Muscle layer of colon (tissue), 2 donors: ENCODE results near the gene MACROD2.

Experiments used
- H3K27ac ChIP-seq: one replicate; pipeline ENCODE4 v1.7.0; 2013; ENCODE audit warnings: low read depth, mild to moderate bottlenecking, low read length, moderate library complexity
- H3K27me3 ChIP-seq, 2 donors: one replicate each; pipeline ENCODE4 v1.7.0; 2013; ENCODE audit warnings: low read length in 2 of 2, mild to moderate bottlenecking in 2 of 2; ENCODE audit not compliant: insufficient read depth in 2 of 2, control insufficient read depth in 1 of 2
- H3K36me3 ChIP-seq: one replicate; pipeline ENCODE4 v1.7.0; 2013; ENCODE audit warnings: mild to moderate bottlenecking, low read length; ENCODE audit not compliant: insufficient read depth
- H3K4me1 ChIP-seq: one replicate; pipeline ENCODE4 v1.7.0; 2013; ENCODE audit warnings: mild to moderate bottlenecking, low read length; ENCODE audit not compliant: insufficient read depth
- H3K4me3 ChIP-seq, 2 donors: one replicate each; pipeline ENCODE4 v1.7.0; 2013; ENCODE audit warnings: low read length in 2 of 2, low read depth in 1 of 2, mild to moderate bottlenecking in 1 of 2, moderate library complexity in 1 of 2
- H3K9ac ChIP-seq: one replicate; pipeline ENCODE4 v1.7.0; 2013; ENCODE audit warnings: low read length
- H3K9me3 ChIP-seq: one replicate; pipeline ENCODE4 v1.7.0; 2013; ENCODE audit warnings: mild to moderate bottlenecking, low read length
- donor health status: abdominal sarcoma.
- donor health status: Adenocarcinoma of cecum.

Gene MACROD2

DNA sequence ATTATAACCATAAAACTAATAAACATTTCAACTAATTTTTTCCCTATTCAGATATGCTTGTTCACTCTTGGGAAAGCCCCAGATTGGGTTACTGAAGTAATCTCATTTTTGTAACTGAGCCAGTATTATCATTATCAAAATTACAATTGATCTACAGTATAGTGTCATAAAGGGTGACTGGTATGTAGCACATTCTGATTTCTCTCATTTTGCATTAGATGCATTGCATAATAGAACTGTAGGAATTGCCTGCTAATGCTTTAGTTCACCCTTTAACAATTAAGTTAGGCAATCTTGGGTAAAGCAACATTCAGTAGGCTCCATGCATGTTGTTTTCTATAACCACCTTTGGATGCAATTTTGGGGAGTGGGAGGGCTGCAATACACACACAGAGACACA lies 492.9 kb downstream of the MACROD2 start:
- Histone ChIP-seq H3K9me3 (no peaks in the 10 kb centered on the region), H3K27ac (no peak overlapping the region), H3K36me3 (no peaks in the 10 kb centered on the region), H3K4me3 (no peak overlapping the region), H3K9ac (no peak overlapping the region), H3K27me3 (no peaks in the 10 kb centered on the region), H3K4me1 (no peaks in the 10 kb centered on the region)

DNA sequence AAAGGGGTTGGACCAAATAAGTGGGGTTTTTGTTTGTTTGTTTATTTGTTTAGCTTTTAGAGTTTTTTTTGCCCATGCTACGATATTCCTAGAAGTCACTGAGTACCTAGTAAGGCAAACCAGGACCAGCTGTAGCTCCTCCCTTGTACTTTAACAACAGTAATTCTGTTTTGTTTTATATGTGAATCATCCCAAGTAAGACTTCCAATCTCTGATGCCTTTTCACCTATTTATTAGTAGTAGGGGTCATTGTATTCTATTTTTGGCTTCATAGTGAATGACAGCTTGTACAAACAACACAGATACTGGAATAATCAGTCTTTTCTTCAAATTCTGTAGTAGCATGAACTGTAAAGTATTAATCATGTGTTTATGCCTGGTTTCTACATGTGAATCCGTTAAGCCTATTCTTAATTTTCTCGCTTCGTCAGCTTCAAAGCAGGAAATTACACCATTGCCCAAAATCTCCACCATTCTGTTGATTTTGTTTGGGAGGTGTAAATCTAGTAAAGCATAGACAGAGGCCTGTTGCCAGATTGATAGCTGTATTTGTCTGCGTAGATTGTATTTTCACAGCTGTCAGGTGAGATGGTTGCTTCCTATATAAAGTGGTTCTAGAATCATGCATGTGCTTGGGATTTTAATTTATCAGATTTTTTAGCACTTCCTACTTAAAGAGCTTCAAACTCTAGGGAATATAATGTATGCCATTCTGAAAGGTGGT lies 493.6 kb downstream of the MACROD2 start:
- H3K9ac ChIP-seq = no peak overlapping the region
- no peak overlapping the region for H3K4me3 ChIP-seq
- no peaks in the 10 kb centered on the region for H3K4me1 ChIP-seq
- H3K9me3 ChIP-seq = no peaks in the 10 kb centered on the region
- no peak overlapping the region for H3K27ac ChIP-seq
- H3K27me3 ChIP-seq = no peaks in the 10 kb centered on the region
- H3K36me3 ChIP-seq = no peaks in the 10 kb centered on the region

DNA sequence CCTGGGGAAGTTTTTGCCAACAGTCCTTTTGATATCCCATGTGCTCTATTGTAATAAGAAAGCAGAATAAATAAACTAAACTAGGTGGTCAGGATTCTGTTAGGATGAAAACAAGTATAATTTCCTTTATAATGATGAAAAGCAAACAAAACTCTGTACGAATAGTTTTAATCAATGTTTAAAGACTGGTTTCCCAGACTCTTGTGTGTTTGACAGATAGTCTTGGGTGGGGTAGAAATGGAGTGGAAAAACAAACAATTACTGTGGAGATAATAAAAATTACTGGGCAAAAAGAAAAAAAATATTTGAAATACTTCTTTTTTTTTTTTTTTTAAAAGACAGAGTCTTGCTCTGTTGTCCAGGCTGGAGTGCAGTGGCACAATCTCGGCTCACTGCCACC lies 494.2 kb downstream of the MACROD2 start:
- no peaks in the 10 kb centered on the region for H3K27me3 ChIP-seq
- no peaks in the 10 kb centered on the region for H3K36me3 ChIP-seq
- no peaks in the 10 kb centered on the region for H3K9me3 ChIP-seq
- no peak overlapping the region for H3K27ac ChIP-seq
- H3K4me1 ChIP-seq = no peaks in the 10 kb centered on the region
- H3K9ac ChIP-seq = no peak overlapping the region
- no peak overlapping the region for H3K4me3 ChIP-seq

DNA sequence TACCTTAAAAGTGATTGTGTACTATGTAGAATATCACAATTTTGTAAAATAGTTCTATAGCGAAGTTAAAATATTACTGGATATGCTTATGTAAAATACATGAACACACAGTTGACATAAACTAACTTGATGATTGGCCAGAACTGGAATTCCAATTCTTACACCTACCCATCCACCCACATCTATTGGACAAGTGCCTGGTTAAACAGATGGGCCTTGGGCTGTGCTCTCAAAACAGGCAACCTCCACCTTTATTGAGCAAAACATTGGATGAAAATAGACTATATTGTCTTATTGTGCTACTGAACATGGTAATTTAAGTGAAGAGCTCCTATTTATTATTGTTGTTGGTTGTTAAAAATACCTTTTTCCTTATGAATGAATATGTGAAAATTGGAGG lies 496.1 kb downstream of the MACROD2 start:
- Histone ChIP-seq H3K9ac (no peak overlapping the region), H3K36me3 (no peaks in the 10 kb centered on the region), H3K27ac (no peak overlapping the region), H3K4me1 (no peaks in the 10 kb centered on the region), H3K4me3 (no peak overlapping the region), H3K27me3 (no peaks in the 10 kb centered on the region), H3K9me3 (no peaks in the 10 kb centered on the region)

DNA sequence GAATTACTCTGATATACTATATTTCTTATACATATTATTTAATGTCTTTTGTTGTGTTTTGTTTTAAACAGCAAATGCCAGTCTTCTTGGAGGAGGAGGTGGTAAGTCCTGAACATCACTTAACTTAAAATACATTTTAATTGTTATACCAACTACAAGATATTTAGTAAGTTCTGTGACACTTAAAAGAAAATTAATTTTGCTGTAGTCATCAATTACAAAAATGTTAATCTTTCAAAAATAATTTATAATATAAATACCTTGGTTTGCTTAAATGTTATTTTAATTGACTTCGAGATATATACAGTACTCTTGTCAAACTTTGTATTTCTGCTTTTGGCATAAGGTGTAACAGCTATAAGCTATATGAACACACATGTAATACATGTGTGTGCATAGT lies 498.1 kb downstream of the MACROD2 start:
- H3K36me3 ChIP-seq = no peaks in the 10 kb centered on the region
- H3K9ac ChIP-seq = no peak overlapping the region
- no peaks in the 10 kb centered on the region for H3K27me3 ChIP-seq
- H3K4me1 ChIP-seq = no peaks in the 10 kb centered on the region
- no peak overlapping the region for H3K27ac ChIP-seq
- H3K4me3 ChIP-seq = no peak overlapping the region
- H3K9me3 ChIP-seq = no peaks in the 10 kb centered on the region

DNA sequence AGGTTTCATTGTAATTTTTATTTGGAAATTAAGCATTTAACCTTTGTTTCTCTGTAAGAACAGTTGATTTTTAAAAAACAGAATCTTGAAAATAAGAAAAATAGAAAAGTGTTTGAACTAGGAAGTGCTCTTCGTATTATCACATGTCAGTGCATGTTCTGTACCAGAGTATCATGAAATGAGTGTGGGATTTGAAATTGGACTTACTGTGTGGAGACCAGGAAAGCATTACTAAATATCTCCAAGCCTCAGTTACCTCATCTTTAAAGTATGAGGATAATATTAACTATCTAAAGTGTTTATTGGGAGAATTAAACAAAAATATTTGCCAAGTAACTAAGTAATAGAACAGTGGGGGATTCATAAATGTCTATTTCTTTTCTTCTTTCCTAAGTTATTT lies 499.0 kb downstream of the MACROD2 start:
- H3K4me3 ChIP-seq = no peak overlapping the region
- H3K27ac ChIP-seq = no peak overlapping the region
- no peaks in the 10 kb centered on the region for H3K9me3 ChIP-seq
- no peaks in the 10 kb centered on the region for H3K36me3 ChIP-seq
- H3K27me3 ChIP-seq = no peaks in the 10 kb centered on the region
- H3K9ac ChIP-seq = no peak overlapping the region
- H3K4me1 ChIP-seq = no peaks in the 10 kb centered on the region

DNA sequence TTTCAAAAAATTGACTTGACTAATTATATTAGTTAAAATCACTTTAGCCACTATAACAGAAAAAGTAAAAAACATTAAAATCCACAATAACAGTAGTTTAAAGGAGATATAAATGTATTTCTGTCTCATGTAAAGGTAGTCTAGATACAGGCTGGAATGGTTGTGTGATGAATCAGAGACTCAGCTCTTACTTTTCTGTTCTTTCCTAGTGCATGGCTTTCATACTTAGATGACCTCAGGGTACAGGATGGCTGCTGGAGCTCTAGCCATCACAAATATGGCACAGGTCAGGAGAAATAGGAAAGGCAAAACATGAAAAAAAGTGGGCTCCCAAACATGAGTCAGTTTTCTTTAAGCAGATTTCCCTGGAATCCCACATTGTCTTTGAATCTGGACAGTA lies 499.8 kb downstream of the MACROD2 start:
- Histone ChIP-seq H3K4me3 (no peak overlapping the region), H3K4me1 (no peaks in the 10 kb centered on the region), H3K27ac (no peak overlapping the region), H3K9ac (no peak overlapping the region), H3K36me3 (no peaks in the 10 kb centered on the region), H3K27me3 (no peaks in the 10 kb centered on the region), H3K9me3 (no peaks in the 10 kb centered on the region)

DNA sequence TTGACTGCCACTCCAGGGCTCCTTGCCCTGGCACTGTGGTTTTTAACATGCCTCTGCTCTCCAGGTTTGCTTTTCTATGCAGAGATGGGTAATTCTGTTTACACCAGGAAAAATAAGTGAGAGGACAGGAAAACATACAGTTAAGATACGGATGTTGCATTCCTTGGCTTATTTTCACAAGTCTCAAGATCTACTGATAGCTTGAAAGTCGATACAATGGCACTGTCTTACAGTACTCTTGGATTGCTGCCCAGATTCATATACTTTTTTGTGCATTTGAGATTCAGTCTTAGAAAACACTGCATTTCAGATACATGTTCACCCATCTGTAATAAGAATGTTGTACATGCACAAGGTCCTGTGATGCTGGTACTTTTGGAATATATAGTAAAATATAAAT lies 501.7 kb downstream of the MACROD2 start:
- Histone ChIP-seq H3K4me3 (no peak overlapping the region), H3K9ac (no peak overlapping the region), H3K27me3 (no peaks in the 10 kb centered on the region), H3K36me3 (no peaks in the 10 kb centered on the region), H3K27ac (no peak overlapping the region), H3K9me3 (no peaks in the 10 kb centered on the region), H3K4me1 (no peaks in the 10 kb centered on the region)

DNA sequence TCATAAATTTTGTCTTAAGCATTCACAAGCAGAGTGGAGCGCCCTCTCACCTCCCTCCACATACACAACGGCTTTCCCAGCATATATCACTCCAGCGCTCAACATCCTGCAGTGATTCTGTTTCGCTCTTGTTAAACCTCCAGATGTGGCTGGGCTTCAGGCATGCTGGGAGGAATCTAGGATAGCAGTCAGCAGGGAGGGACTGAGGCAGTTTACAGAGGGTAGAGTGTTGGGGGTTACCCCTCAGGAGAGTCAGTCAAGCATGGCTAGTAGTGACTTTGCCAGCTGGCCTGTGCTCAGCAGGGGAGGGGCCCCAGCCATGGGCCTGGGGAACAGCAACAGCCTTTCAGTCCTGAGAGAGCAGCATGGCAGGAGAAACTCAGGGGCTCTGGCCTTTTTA lies 503.5 kb downstream of the MACROD2 start:
- Histone ChIP-seq H3K9me3 (no peaks in the 10 kb centered on the region), H3K36me3 (no peaks in the 10 kb centered on the region), H3K27ac (no peak overlapping the region)

DNA sequence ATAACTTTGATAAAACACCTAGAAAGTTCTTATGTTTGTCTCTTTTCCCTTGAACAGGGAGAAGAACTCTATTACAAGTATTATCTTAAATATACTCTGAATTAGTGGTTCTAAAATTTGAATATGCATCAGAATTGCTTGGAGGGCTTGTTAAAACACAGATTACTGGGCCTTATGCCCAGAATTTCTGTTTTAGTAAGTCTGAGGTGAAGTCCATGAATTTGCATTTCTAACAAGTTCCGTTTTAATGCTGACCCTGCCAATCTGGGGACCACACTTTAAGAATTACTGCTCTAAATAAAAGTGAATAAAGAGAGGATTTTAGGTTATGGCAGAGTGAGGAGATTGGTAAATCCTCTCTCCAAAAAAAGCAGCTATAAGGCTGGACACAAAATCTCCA lies 510.2 kb downstream of the MACROD2 start:
- H3K4me3 ChIP-seq = no peak overlapping the region
- H3K9ac ChIP-seq = no peak overlapping the region
- H3K27ac ChIP-seq = no peak overlapping the region
- no peaks in the 10 kb centered on the region for H3K4me1 ChIP-seq
- no peaks in the 10 kb centered on the region for H3K9me3 ChIP-seq
- H3K27me3 ChIP-seq = no peaks in the 10 kb centered on the region
- H3K36me3 ChIP-seq = no peaks in the 10 kb centered on the region

More for the DNA sequence above, 503.5 kb downstream of the MACROD2 start:
- Histone ChIP-seq H3K4me1 (no peaks in the 10 kb centered on the region), H3K9ac (no peak overlapping the region), H3K27me3 (no peaks in the 10 kb centered on the region), H3K4me3 (no peak overlapping the region)

DNA sequence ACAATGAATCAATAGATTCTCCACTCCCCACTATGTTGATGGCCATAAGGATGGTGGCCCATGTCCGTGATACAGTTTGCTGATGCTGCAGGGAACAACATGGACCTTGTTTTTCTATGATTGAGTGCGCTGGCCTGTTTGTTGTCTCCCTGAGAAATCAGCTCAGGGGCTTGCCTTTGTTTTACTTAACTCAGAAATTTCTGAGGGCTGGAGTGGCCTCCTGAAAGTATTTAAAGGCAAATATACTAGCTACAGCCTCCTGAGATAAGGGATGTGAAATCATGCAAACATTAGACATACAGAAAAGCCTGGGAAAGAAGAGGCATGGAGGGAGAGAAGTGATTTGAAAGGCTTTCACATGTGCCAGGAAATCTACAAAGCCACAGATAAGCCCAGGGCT lies 512.4 kb downstream of the MACROD2 start:
- Histone ChIP-seq H3K27me3 (no peaks in the 10 kb centered on the region), H3K9ac (no peak overlapping the region), H3K4me1 (no peaks in the 10 kb centered on the region), H3K4me3 (no peak overlapping the region), H3K36me3 (no peaks in the 10 kb centered on the region), H3K9me3 (no peaks in the 10 kb centered on the region), H3K27ac (no peak overlapping the region)

DNA sequence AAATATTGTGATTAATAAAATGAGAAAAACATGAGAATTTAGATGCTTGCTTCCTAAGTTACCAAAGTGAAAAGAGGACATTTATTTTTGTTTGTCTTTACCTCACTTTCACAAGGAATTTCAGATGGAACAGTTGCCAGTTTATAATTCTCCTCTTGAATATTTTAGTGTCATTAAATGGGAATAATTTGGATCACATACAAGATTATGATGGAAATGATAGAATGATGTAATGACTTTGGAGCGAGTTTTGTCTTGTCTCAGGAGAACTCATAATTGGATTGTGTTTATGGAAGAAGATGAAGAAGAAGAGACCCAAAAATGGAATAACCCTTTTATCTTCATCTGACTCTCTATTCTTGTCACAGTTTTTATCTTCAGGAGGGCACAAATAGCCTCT lies 515.0 kb downstream of the MACROD2 start:
- Histone ChIP-seq H3K27ac (no peak overlapping the region), H3K4me3 (no peak overlapping the region), H3K36me3 (no peaks in the 10 kb centered on the region), H3K27me3 (no peaks in the 10 kb centered on the region), H3K4me1 (no peaks in the 10 kb centered on the region), H3K9me3 (no peaks in the 10 kb centered on the region), H3K9ac (no peak overlapping the region)
